Embryonic facial prominence (tissue), 1 donor: ENCODE measurements around the gene MTHFSD.

ENCODE experiments used
- DNase-seq: peaks from one replicate; pipeline ENCODE4 v3.0.0-alpha.2; 2016; ENCODE audit errors: extremely low spot score

MTHFSD gene

DNA sequence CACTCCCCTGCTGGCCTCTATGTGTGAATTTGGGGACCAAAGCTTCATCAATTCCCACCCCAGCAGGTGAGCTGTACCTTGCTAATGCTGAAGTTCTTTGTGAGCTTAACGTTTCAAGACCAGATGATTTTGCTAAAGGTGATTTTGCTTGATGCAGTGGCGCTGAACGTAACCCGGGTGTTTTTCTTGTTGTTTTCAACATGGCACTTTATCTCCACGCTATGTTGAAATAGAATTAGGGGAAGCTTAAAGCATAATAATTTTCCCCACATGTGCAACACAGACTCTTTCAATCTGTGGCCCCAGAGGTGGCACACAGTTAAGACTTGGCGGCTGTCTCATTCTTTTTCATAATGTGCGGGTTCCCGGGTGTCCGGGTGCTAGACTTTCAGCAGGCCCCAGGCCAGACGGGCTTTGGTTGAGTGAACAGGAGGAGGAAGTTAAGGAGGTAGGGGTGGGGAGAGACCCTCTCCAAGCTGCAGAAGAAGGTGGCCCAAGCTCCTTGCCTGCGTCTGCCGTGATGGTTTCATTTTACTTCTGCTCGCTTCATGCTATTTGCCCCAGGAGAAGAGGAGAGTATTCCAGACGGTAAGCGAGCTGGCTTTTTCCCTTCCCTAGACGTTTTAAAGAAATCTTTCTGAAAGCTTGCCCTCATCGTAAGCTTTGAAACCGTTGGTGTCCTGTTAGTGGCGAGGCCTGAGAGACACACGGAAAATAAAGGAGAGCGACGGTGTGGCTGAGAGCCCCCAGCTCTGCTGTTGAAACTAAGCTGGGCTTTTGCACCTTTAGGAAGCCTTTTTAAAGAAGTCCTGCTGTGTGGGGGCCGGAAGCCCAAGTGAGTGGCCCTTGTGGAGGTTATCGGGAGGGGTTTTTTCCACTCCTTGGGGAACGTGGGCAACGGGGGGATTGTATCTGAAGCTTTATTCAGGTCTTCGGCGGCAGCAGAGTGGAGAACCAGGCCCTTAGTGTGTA, 15.8 kb upstream of the MTHFSD start:
- no peak for DNase-seq

DNA sequence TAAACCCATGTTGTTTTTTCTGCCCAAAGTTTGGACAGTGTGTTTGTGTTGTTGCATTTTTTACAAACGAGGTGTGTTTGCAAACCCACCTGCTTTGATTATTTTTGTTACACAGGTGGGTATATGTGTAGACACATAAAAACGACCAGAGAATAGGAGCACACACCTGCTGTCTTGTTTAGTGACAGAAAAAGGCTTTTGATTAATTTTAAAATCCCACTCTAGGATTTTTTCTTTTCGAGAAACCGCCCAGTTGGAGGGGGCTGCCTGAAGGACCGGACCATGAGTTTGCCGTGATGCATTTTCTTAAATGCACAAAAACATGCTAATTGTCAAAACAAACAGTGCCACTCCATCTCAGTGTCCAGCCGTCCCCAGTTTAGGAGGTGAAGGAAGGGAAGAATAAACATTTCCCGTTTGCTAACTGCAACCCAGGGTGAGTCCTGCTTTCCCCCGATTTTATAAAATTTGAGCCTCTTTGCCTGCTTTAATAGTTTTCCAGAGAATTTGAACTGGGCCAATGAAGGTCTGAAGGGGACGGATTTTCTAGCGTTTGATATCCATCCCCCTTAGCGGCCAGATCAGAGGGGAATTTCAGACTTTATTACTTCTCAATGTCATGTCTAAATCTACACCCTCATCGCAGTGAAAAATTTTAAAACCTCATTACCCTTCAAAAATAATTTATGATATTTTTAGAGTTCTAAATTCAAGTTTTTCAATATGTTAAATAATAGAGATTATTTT, 14.8 kb upstream of the MTHFSD start:
- DNase-seq = no peak

DNA sequence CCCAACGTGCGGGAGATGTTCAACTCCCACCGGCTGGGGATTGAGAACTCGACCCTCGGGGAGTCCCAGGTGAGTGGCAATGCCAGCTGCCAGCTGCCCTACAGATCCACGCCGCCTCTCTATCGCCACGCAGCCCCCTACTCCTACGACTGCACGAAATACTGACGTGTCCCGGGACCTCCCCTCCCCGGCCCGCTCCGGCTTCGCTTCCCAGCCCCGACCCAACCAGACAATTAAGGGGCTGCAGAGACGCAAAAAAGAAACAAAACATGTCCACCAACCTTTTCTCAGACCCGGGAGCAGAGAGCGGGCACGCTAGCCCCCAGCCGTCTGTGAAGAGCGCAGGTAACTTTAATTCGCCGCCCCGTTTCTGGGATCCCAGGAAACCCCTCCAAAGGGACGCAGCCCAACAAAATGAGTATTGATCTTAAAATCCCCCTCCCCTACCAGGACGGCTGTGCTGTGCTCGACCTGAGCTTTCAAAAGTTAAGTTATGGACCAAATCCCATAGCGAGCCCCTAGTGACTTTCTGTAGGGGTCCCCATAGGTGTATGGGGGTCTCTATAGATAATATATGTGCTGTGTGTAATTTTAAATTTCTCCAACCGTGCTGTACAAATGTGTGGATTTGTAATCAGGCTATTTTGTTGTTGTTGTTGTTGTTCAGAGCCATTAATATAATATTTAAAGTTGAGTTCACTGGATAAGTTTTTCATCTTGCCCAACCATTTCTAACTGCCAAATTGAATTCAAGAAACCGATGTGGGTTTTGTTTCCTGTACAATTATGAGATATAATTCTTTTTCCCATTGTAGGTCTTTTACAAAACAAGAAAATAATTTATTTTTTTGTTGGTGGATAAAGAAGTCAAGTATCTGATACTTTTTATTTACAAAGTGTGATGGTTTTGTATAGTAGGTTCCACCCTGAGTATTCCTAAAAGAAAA, 13.9 kb upstream of the MTHFSD start:
- no peak for DNase-seq

DNA sequence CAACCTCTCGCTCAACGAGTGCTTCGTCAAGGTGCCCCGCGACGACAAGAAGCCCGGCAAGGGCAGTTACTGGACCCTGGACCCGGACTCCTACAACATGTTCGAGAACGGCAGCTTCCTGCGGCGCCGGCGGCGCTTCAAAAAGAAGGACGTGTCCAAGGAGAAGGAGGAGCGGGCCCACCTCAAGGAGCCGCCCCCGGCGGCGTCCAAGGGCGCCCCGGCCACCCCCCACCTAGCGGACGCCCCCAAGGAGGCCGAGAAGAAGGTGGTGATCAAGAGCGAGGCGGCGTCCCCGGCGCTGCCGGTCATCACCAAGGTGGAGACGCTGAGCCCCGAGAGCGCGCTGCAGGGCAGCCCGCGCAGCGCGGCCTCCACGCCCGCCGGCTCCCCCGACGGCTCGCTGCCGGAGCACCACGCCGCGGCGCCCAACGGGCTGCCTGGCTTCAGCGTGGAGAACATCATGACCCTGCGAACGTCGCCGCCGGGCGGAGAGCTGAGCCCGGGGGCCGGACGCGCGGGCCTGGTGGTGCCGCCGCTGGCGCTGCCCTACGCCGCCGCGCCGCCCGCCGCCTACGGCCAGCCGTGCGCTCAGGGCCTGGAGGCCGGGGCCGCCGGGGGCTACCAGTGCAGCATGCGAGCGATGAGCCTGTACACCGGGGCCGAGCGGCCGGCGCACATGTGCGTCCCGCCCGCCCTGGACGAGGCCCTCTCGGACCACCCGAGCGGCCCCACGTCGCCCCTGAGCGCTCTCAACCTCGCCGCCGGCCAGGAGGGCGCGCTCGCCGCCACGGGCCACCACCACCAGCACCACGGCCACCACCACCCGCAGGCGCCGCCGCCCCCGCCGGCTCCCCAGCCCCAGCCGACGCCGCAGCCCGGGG, 12.9 kb upstream of the MTHFSD start:
- DNase-seq = no peak

DNA sequence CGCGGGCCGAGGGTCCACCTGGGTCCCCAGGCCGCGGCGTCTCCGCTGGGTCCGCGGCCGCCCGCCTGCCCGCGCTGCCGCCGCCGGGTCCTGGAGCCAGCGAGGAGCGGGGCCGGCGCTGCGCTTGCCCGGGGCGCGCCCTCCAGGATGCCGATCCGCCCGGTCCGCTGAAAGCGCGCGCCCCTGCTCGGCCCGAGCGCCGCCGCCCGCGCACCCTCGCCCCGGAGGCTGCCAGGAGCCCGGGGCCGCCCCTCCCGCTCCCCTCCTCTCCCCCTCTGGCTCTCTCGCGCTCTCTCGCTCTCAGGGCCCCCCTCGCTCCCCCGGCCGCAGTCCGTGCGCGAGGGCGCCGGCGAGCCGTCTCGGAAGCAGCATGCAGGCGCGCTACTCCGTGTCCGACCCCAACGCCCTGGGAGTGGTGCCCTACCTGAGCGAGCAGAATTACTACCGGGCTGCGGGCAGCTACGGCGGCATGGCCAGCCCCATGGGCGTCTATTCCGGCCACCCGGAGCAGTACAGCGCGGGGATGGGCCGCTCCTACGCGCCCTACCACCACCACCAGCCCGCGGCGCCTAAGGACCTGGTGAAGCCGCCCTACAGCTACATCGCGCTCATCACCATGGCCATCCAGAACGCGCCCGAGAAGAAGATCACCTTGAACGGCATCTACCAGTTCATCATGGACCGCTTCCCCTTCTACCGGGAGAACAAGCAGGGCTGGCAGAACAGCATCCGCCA, 12.1 kb upstream of the MTHFSD start:
- DNase-seq = no peak

DNA sequence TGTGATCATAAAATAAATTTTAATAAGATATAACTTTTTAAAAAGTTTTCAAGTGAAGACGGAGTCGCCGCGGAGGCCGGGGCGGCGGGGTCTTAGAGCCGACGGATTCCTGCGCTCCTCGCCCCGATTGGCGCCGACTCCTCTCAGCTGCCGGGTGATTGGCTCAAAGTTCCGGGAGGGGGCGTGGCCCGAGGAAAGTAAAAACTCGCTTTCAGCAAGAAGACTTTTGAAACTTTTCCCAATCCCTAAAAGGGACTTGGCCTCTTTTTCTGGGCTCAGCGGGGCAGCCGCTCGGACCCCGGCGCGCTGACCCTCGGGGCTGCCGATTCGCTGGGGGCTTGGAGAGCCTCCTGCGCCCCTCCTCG, 11.5 kb upstream of the MTHFSD start, which contains the start of gene FOXC2:
FOXC2 (plus strand) TSS at position 229 of the 365 bp plus-strand sequence. CDS start 507 bp downstream, outside the sequence.
- DNase-seq = peak; percentile 87

DNA sequence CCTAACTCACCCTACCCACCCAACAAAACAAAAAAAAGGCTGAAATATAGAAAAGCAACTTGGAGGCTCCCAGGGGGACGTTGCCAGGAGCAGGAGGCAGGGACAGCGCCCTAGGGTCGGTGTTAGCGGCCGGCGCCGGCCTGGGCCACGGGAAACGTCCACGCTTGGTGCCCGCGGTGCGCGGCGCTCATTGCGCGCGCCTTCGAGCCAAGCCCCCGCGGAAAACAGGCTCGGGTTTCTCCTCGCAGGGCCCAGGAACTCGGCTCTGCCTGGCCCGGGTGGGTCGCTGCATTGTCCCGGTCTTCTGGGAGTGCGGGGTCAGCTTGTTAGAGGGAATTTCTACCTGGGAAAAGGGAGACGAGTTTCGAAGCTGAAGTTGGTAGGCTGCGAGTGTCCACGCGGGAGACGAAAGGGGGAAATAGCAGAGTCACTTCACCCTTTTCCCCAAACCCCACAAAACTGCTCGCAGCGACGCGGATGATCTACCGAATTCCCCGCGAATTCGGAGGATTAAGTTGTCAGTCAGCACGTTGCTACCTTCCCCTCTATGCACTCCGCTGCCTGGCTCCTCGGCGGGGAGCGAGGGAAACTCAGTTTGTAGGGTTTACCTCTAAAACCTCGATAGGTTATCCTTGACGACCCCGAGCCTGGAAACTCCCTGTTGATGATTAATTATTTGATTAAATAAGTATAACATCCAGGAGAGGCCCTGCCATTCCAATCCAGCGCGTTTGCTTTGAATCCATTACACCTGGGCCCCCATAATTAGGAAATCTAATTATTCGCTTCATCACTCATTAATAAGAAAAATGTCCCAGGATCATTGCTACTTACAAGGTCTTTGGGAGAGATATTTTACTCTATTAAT, 10.8 kb upstream of the MTHFSD start:
- no peak for DNase-seq

DNA sequence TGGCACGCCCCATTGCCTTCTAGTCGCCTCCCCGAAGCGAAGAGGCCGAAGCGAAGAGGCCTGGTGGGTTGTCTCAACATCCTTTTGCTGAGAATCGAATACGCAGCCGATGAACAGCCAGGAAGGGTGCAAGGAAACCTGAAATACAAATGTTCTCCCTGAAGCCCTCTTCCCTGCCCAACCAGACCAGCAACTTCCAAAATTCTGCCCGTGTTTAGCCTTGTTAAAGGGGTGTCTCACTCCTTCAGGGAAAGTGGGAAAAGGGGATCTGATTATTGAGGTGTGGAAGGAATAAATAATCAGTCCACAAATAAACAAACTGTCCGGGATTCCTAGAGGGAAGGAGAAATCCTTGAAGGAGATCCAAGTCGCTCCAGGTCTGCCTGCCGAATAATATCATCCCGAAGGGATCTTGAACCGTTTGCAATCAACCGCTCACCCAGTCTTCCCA, 10.2 kb upstream of the MTHFSD start:
- DNase-seq = no peak

DNA sequence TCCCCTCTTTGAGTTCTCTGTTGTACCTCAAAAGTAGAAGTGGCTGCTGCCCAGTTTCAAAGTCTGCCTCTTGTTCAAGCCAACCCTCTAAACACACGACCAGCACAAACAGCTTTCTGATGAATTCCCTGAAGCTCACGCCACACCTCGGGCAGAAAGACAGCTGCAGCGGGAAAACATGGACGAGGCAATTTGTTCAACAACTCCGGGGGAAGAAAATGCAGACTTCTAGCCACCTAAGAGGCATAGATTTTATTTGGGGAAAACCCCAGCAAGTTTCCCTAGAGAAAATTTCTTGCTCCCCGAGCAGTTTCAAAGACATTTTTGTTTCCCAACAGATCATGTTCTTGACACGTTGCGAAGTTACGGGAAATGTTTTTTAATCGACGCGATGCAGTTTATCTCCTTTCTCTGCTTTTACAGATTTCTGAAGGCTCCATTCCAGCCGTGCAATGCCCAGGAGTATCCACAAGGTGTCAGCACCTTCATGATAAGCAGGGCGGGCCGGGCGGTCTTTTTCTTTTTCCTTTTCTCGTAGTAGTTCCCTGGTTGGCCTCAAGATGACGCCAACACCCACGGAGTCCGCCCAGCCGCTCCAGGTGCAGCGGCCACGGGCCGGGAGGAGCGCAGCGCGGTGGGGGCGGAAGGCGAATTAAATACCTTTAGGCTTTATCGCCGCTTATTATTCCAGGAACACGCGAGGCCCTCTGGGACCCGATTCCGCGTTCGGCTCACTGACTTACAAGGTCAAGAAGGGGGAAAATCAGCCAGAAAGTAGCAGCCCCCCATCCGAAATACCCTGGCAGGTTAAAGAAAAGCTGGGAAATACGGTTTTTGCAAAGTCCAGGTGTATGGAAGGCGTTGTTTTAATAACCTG, 8.7 kb upstream of the MTHFSD start:
- peak; percentile 85 for DNase-seq

DNA sequence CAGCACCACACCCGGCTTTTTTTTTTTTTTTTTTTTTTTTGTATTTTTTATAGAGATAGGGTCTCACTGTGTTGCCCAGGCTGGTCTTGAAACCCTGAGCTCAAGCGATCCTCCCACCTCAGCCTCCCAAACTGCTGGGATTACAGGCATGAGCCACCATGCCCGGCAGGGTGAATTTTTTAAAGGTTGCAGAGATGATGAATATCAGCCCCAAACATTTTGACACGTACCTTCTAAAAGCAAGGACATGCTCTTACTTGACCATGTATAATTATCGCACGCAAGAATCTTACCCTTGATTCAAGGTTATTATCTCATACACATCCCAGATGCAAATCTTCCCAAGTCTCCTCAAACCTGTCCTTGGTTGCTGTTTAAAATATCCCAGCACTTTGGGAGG, 7.3 kb upstream of the MTHFSD start:
- DNase-seq = no peak

DNA sequence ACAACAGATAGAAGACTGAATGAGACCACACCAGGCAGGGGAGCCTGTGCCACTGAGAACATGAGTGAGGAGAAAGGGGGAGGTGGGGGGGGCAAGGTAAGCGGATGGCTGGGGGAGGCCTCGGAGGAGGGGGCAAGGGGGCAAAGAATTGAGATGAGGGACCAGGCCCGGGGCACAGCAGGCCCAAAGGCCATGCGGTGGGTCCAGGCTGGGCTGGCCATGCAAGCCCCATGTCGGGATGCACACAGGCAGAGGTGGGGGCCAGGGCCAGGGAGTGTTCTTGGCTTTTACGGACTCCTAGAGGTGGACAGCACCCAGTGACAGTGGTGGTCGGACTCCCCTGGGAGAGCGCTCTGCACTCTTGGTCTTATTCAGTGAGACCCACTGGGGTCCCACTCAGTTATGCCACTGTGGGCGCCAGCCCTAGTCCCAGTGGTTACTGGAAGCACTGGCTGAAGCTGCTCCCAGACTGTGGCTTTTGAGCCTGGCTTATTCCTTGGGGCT, 4.8 kb upstream of the MTHFSD start:
- DNase-seq = no peak

DNA sequence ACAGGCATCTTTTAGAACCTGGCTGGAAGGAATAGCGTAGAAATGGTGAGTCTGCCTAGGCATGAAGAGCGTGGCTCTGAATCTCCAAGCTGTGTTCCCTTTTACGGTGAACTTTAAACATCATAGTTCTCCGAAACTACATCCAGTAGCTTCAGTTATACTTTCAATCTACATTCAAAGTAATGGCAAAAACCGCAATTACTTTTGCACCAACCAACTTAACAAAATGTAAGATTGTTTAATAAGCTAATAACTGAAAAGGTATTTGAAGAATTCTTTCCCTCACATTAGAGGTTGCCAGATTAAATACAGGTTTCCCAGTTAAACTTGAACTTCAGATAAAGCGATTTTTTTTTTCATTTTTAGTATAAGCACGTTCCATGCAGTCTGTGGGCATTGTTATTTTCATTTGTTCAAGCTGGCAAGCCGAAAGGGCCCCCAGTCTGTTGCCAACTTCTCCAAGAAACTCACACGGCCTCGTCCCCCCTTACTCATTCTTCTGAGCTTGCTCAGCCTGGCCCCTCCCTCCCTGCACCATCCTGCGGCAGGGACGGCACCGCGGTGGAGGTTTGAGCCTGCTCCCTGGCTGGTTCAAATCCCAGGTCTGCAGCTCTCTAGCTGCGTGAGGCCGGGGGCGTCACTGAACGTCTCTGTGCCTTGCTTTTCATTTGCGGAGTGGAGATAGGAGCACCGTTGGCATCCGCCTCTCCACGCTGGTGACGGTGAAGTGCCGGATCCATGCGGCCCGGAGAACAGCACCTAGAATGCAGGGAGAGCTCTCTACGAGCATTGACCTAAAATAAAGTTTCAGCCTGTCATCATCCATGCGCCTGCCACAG, 3.5 kb upstream of the MTHFSD start:
- no peak for DNase-seq

DNA sequence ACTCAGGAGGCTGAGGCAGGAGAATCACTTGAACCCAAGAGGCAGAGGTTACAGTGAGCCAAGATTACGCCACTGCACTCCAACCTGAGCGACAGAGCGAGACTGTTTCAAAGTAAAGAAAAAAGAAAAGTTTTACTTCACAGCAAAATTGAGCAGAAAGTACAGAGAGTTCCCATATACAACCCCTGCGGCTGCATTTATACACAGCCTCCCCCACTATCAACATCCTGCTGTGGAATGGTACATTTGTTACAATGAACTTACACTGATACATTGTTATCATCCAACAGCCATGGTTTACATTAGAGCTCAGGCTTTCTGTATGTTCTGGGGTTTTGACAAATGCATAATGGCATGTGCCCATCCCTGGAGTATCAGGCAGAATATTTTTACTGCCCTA, 2.6 kb upstream of the MTHFSD start:
- no peak for DNase-seq

DNA sequence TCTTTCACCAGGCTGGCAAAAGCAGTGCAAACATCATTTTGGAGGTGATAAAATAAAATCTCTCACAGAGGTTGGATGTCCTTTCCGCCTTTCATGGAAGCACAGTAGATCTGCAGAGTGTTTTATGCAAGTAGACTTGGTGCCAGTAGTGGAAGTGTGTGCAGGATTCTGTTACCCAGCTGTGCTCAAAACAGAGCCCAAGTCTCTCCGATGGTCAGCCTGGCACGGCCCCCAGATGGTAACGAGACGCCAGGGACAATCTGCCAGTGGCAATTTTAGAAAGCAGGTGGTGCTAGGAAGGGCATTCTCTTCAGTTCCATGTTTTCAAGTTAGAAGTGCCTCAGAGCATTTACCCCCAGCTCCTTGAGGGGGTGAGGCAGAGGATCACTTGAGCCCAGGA, 1.5 kb upstream of the MTHFSD start:
- DNase-seq = no peak

DNA sequence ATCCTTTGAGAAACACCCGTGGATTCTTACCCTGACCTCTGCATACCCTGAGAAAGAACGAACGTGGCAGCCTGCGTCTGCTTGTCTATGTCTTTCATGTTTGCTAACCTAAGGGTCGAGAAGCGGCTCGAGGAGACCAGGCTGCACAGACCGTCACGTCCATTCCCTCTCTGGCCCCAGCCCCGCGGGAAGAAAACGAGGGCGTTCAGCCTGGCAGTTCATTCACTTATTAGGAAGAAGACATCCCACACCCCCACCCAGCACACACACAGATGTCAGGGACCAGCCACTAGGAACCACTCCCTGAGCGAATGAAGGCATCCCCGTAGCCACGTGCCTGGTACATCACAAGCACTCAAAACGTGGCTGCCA, 655 bp upstream of the MTHFSD start:
- no peak for DNase-seq

DNA sequence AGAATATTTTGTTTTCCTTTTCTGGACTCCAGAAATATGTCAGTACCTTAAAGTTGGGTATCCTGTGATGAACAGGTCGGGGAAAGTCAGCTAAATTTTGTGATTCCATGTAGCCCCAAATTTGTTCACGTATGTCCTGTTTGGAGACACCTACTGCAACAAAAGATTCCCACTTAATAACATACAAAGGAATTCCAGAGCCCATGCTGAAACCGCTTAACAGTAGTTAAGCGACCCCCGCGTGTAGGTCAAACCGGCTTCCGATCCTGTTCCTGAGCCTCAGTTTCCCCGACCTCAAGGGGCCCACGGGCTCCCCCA, 477 bp downstream of the MTHFSD start:
- DNase-seq = no peak

DNA sequence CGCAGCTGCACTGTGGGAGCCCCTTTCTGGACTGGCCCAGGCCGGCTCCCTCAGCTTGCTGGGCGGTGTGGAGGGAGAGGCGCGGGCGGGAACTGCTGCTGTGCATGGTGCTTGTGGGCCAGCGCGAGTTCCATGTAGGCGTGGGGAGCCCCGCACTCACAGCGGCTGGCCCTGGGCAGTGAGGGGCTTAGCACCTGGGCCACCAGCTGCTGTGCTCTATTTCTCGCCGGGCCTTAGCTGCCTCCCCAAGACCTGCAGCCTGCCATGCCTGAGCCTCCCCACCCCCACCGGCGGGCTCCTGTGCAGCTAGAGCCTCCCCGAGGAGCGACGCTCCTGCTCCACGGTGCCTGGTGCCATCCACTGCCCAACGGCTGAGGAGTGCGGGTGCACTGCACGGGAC, 1.7 kb downstream of the MTHFSD start:
- no peak for DNase-seq
